Subcutaneous abdominal adipose tissue (tissue), 5 donors: Measurements from ENCODE around the gene CDKL2.
"Not testable (repeated sequence)": the region's sequence is repeated elsewhere in the genome, so short reads cannot be mapped to it uniquely, and the experiment has no call there.

Source experiments
- H3K27ac ChIP-seq: one replicate; pipeline ENCODE4 v1.7.0; 2013; ENCODE audit warnings: low read depth, mild to moderate bottlenecking, inconsistent platforms, low read length, moderate library complexity
- H3K27me3 ChIP-seq, 5 donors: one replicate each; pipeline ENCODE4 v1.7.0; 2013; ENCODE audit warnings: low read length in 5 of 5, inconsistent platforms in 1 of 5; ENCODE audit not compliant: control insufficient read depth in 5 of 5, insufficient read depth in 4 of 5
- H3K36me3 ChIP-seq, 5 donors: one replicate each; pipeline ENCODE4 v1.7.0; 2013; ENCODE audit warnings: low read length in 5 of 5; ENCODE audit not compliant: control insufficient read depth in 5 of 5, insufficient read depth in 5 of 5
- H3K4me1 ChIP-seq, 5 donors: one replicate each; pipeline ENCODE4 v1.7.0; 2013; ENCODE audit warnings: low read length in 5 of 5, mild to moderate bottlenecking in 3 of 5, moderate library complexity in 1 of 5; ENCODE audit not compliant: control insufficient read depth in 5 of 5, insufficient read depth in 5 of 5
- H3K4me3 ChIP-seq, 5 donors: one replicate each; pipeline ENCODE4 v1.7.0; 2013; ENCODE audit warnings: low read length in 5 of 5, low read depth in 1 of 5
- H3K9ac ChIP-seq, 5 donors: one replicate each; pipeline ENCODE4 v1.7.0; 2013; ENCODE audit warnings: low read length in 5 of 5, mild to moderate bottlenecking in 4 of 5, moderate library complexity in 3 of 5
- H3K9me3 ChIP-seq, 5 donors: one replicate each; pipeline ENCODE4 v1.7.0; 2013; ENCODE audit warnings: low read length in 5 of 5; ENCODE audit not compliant: control insufficient read depth in 5 of 5
- donor health status: healthy.
- donor health status: healthy.
- donor health status: healthy.
- donor health status: healthy.
- donor health status: healthy.

CDKL2 gene

GRCh38 chr4:75667636-75668035, 37.3 kb upstream of the CDKL2 start:
- H3K36me3 ChIP-seq, H3K9me3 ChIP-seq, H3K9ac ChIP-seq, H3K4me3 ChIP-seq, H3K27me3 ChIP-seq, H3K27ac ChIP-seq: not testable (repeated sequence)
- H3K4me1 ChIP-seq, result peaks cover 3 to 22% (median 18%) of the 10 kb centered on the region in 5 donors

- no peak overlapping the region for H3K4me3 ChIP-seq
- no peak overlapping the region for H3K9ac ChIP-seq
- no peak overlapping the region for H3K27ac ChIP-seq
- H3K27me3 ChIP-seq, result no peaks in the 10 kb centered on the region
- peaks cover 0 to 3% (median 0%) of the 10 kb centered on the region in 5 donors for H3K36me3 ChIP-seq
- H3K4me1 ChIP-seq, result peaks cover 0 to 9% (median 6%) of the 10 kb centered on the region in 5 donors
- H3K9me3 ChIP-seq, result no peaks in the 10 kb centered on the region
Observed at GRCh38 chr4:75666299-75666698, 36.0 kb upstream of the CDKL2 start.

- not testable (repeated sequence) for H3K27me3 ChIP-seq, H3K9me3 ChIP-seq, H3K4me3 ChIP-seq, H3K9ac ChIP-seq, H3K4me1 ChIP-seq, H3K27ac ChIP-seq
- H3K36me3 ChIP-seq, result peaks cover 0 to 13% (median 3%) of the 10 kb centered on the region in 5 donors
Observed at GRCh38 chr4:75664604-75665003, 34.3 kb upstream of the CDKL2 start.

- Histone ChIP-seq H3K4me3 (no peak overlapping the region), H3K9me3 (no peaks in the 10 kb centered on the region), H3K36me3 (peaks cover 5 to 20% (median 8%) of the 10 kb centered on the region in 5 donors), H3K4me1 (peaks cover 0 to 5% (median 0%) of the 10 kb centered on the region in 5 donors), H3K27me3 (no peaks in the 10 kb centered on the region), H3K27ac (no peak overlapping the region), H3K9ac (no peak overlapping the region)
Observed at GRCh38 chr4:75662626-75663025, 32.3 kb upstream of the CDKL2 start.

GRCh38 chr4:75660491-75660890, 30.2 kb upstream of the CDKL2 start:
- no peaks in the 10 kb centered on the region for H3K9me3 ChIP-seq
- H3K27ac ChIP-seq, result no peak overlapping the region

GRCh38 chr4:75659512-75660031, 29.2 kb upstream of the CDKL2 start:
- Histone ChIP-seq H3K4me3 (no peak overlapping the region), H3K9me3 (no peaks in the 10 kb centered on the region), H3K36me3 (peaks cover 12 to 37% (median 28%) of the 10 kb centered on the region in 5 donors), H3K27me3 (no peaks in the 10 kb centered on the region), H3K4me1 (no peaks in the 10 kb centered on the region), H3K27ac (no peak overlapping the region), H3K9ac (no peak overlapping the region)

More at GRCh38 chr4:75660491-75660890, 30.2 kb upstream of the CDKL2 start:
- no peaks in the 10 kb centered on the region for H3K27me3 ChIP-seq
- peaks cover 7 to 29% (median 20%) of the 10 kb centered on the region in 5 donors for H3K36me3 ChIP-seq
- no peaks in the 10 kb centered on the region for H3K4me1 ChIP-seq
- H3K9ac ChIP-seq, result no peak overlapping the region
- no peak overlapping the region for H3K4me3 ChIP-seq

- Histone ChIP-seq H3K36me3 (peaks cover 18 to 44% (median 33%) of the 10 kb centered on the region in 5 donors), H3K9me3 (no peaks in the 10 kb centered on the region), H3K9ac (no peak overlapping the region), H3K4me1 (no peaks in the 10 kb centered on the region), H3K4me3 (no peak overlapping the region), H3K27me3 (no peaks in the 10 kb centered on the region), H3K27ac (no peak overlapping the region)
Observed at GRCh38 chr4:75658876-75659275, 28.5 kb upstream of the CDKL2 start.

- H3K36me3 ChIP-seq, result peaks cover 29 to 54% (median 45%) of the 10 kb centered on the region in 5 donors
Observed at GRCh38 chr4:75655562-75655961, 25.2 kb upstream of the CDKL2 start.

GRCh38 chr4:75654905-75655304, 24.6 kb upstream of the CDKL2 start:
- Histone ChIP-seq H3K27me3 (no peaks in the 10 kb centered on the region), H3K9me3 (no peaks in the 10 kb centered on the region), H3K4me3 (no peak overlapping the region), H3K27ac (no peak overlapping the region), H3K9ac (no peak overlapping the region), H3K36me3 (peaks cover 33 to 50% (median 39%) of the 10 kb centered on the region in 5 donors), H3K4me1 (no peaks in the 10 kb centered on the region)

More at GRCh38 chr4:75655562-75655961, 25.2 kb upstream of the CDKL2 start:
- H3K9me3 ChIP-seq, result no peaks in the 10 kb centered on the region
- H3K27ac ChIP-seq, result no peak overlapping the region
- no peak overlapping the region for H3K9ac ChIP-seq
- no peaks in the 10 kb centered on the region for H3K4me1 ChIP-seq
- no peaks in the 10 kb centered on the region for H3K27me3 ChIP-seq
- no peak overlapping the region for H3K4me3 ChIP-seq

GRCh38 chr4:75653845-75654503, 23.6 kb upstream of the CDKL2 start:
- Histone ChIP-seq H3K4me1 (no peaks in the 10 kb centered on the region), H3K36me3 (peaks cover 33 to 56% (median 37%) of the 10 kb centered on the region in 5 donors), H3K9me3 (no peaks in the 10 kb centered on the region), H3K4me3 (no peak overlapping the region), H3K9ac (no peak overlapping the region), H3K27ac (no peak overlapping the region), H3K27me3 (no peaks in the 10 kb centered on the region)
